ENCODE results near the gene KRTAP4-5.
"Not testable (repeated sequence)": the region's sequence is repeated elsewhere in the genome, so short reads cannot be mapped to it uniquely, and the experiment has no call there.

The KRTAP4-5 gene

GRCh38 chr17:41105347-41105746, 44.3 kb downstream of the KRTAP4-5 start, which contains the start of gene KRTAP4-9:
Gene KRTAP4-9, plus strand, starts transcription at chr17:41105389. Its CDS starts 0 bp downstream, at chr17:41105389.
- not testable (repeated sequence) for DNase-seq

- DNase-seq: not testable (repeated sequence)
Measured at GRCh38 chr17:41104386-41105038, 45.1 kb downstream of the KRTAP4-5 start.

- DNase-seq: no peak
Measured at GRCh38 chr17:41103896-41104295, 45.7 kb downstream of the KRTAP4-5 start.

- no peak for DNase-seq
Measured at GRCh38 chr17:41101586-41102259, 47.9 kb downstream of the KRTAP4-5 start, which contains the start of gene KRTAP4-16. Gene KRTAP4-16, minus strand, starts transcription at chr17:41102209. Its CDS starts 0 bp downstream, at chr17:41102209.

GRCh38 chr17:41099682-41100480, 49.7 kb downstream of the KRTAP4-5 start:
- DNase-seq: not testable (repeated sequence)

Measured in NCI-H1930 (cell line).